GM12878 (cell line): ENCODE data around the gene SNX11.

ENCODE experiments used
- ATF7 ChIP-seq: fragments of 450-650 bp; IDR thresholded peaks from 2 replicates; pipeline ENCODE4 v1.6.1; 2016; ENCODE audit warnings: low read depth, mild to moderate bottlenecking
- CBFB ChIP-seq: IDR thresholded peaks from 2 replicates; pipeline ENCODE4 v1.6.1; 2016; ENCODE audit warnings: antibody characterized with exemption, low read depth
- DPF2 ChIP-seq: fragments of 450-650 bp; IDR thresholded peaks from 2 replicates; pipeline ENCODE4 v1.6.1; 2017; ENCODE audit warnings: mild to moderate bottlenecking
- HCFC1 ChIP-seq: fragments of 150-350 bp; IDR thresholded peaks from 2 replicates; pipeline ENCODE4 v1.6.1; 2014; ENCODE audit warnings: low read length
- JUNB ChIP-seq: IDR thresholded peaks from 2 replicates; pipeline ENCODE4 v1.6.1; 2016; ENCODE audit warnings: antibody characterized with exemption, mild to moderate bottlenecking
- POLR2A ChIP-seq: IDR thresholded peaks from 2 replicates; pipeline ENCODE4 v1.6.1; 2011; ENCODE audit warnings: low read depth, mild to moderate bottlenecking, low read length
- RAD21 ChIP-seq: IDR thresholded peaks from 2 replicates; pipeline ENCODE4 v1.6.1; 2011; ENCODE audit warnings: mild to moderate bottlenecking, low read depth, low read length, moderate library complexity; ENCODE audit not compliant: insufficient read depth
- SIN3A ChIP-seq: IDR thresholded peaks from 2 replicates; pipeline ENCODE4 v1.6.1; 2012; ENCODE audit warnings: low read depth, low read length, improper control_type of control experiment
- TF ChIP-seq, protein P1 (sequence below), 3 experiments: IDR thresholded peaks in 2 of 3; conservative IDR thresholded peaks in 1 of 3; 2 replicates each; pipeline ENCODE4 v1.5.1; 2011; ENCODE audit warnings: low read depth in 3 of 3, low read length in 3 of 3, mild to moderate bottlenecking in 3 of 3, control low read depth in 2 of 3, moderate library complexity in 2 of 3, inconsistent platforms in 1 of 3, mixed read lengths in 1 of 3; ENCODE audit not compliant: control insufficient read depth in 2 of 3, insufficient read depth in 1 of 3; ENCODE audit errors: extremely low read depth in 1 of 3
- TF ChIP-seq, protein P2 (sequence below): IDR thresholded peaks from 2 replicates; pipeline ENCODE4 v1.6.1; 2011; ENCODE audit warnings: low read depth, mild to moderate bottlenecking, low read length, moderate library complexity, borderline replicate concordance; ENCODE audit errors: extremely low read depth

DNA sequence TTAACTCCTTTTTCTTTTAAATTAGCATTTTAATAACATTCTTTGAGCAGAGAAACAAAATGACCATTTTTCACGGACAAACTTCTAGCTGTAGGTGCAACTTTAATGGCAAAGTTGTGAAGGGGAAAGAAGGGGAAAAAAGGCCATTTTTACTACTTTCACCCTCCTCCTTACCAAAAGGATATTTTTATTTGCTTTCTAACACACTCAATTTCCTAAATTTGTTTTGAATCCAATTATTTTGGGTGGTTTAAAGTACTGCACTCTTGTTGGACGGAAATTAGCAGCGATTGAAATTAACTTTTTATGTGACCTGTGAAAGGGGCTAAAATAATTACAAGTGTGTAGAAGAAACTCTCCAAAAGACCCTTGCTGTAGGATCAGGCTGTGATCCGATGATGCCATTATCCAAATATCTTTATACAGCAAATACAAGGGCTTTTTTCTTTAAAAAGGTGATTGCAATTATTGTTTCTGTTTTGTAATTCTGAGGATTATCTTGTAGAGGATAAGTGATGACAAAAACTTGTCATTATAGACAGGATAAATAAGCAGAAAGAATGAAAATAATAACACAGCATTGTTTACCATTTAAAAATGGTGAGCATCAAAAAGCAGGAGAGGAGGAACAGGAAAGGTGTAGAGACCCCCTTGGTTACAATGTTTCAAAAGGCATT is 42.4 kb downstream of the SNX11 start:
- TF ChIP-seq CBFB (no peak), ATF7 (no peak), HCFC1 (no peak), JUNB (no peak), SIN3A (no peak), RAD21 (no peak), DPF2 (no peak), POLR2A (no peak)
- TF ChIP-seq, protein P1, sequence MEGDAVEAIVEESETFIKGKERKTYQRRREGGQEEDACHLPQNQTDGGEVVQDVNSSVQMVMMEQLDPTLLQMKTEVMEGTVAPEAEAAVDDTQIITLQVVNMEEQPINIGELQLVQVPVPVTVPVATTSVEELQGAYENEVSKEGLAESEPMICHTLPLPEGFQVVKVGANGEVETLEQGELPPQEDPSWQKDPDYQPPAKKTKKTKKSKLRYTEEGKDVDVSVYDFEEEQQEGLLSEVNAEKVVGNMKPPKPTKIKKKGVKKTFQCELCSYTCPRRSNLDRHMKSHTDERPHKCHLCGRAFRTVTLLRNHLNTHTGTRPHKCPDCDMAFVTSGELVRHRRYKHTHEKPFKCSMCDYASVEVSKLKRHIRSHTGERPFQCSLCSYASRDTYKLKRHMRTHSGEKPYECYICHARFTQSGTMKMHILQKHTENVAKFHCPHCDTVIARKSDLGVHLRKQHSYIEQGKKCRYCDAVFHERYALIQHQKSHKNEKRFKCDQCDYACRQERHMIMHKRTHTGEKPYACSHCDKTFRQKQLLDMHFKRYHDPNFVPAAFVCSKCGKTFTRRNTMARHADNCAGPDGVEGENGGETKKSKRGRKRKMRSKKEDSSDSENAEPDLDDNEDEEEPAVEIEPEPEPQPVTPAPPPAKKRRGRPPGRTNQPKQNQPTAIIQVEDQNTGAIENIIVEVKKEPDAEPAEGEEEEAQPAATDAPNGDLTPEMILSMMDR (IDR thresholded peaks at IDR 0.05 in 2 of 3, conservative IDR thresholded peaks at IDR 0.05 in 1 of 3; ENCODE audit: control insufficient read depth in 2 of 3, extremely low read depth in 1 of 3, insufficient read depth in 1 of 3, low read depth in 3 of 3, low read length in 3 of 3), result no peak
- TF ChIP-seq, protein P2, sequence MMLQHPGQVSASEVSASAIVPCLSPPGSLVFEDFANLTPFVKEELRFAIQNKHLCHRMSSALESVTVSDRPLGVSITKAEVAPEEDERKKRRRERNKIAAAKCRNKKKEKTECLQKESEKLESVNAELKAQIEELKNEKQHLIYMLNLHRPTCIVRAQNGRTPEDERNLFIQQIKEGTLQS, result no peak
